DOHH2 (cell line): ENCODE data around the gene RPUSD1.

Source experiments
- CTCF ChIP-seq: fragments of 200-600 bp; sonication (generic); IDR thresholded peaks from one replicate; pipeline ENCODE4 v1.5.1; 2014; ENCODE audit warnings: antibody characterized with exemption, mild to moderate bottlenecking, low read depth, low read length; ENCODE audit not compliant: poor library complexity, severe bottlenecking
- EZH2phosphoT487 ChIP-seq: fragments of 200-600 bp; sonication (generic); IDR thresholded peaks from 2 replicates; pipeline ENCODE4 v1.6.1; 2017; ENCODE audit warnings: borderline replicate concordance, mild to moderate bottlenecking, antibody characterized with exemption, low read length, moderate library complexity, mixed read lengths

- TF ChIP-seq CTCF (no peak), EZH2phosphoT487 (no peak)
These were observed 15.0 kb upstream of the RPUSD1 start for GRCh38 chr16:802914-803753.
